SK-N-SH (cell line): ENCODE measurements around the gene PARD3. TPM values are rescaled to one million over a fixed set of nuclear protein-coding genes. Genes with fewer than 3 reads are reported as not detected.

ENCODE experiments used
- CTCF ChIA-PET: fragments of 300-600, 350-600 bp; formaldehyde crosslinking; extraction: SDS; loops from one replicate; lab custom pipeline; 2021; lab: Yijun Ruan, JAX
- POLR2A ChIA-PET: fragments of 350-600 bp; sonication (Branson Sonifier 250); formaldehyde crosslinking; extraction: SDS; loops from one replicate; lab custom pipeline; 2020; ENCODE audit warnings: antibody characterized with exemption, inconsistent platforms; lab: Yijun Ruan, JAX
- DNase-seq: peaks from one replicate; pipeline ENCODE4 v3.0.0; 2012
- H2AFZ ChIP-seq: fragments of 200-600 bp; sonication (generic); 2 replicates; pipeline ENCODE4 v1.8.1; 2016; ENCODE audit warnings: antibody characterized with exemption, mild to moderate bottlenecking, low read depth
- H3F3A ChIP-seq: fragments of 200-600 bp; sonication (generic); replicated peaks from 2 replicates; pipeline ENCODE3; 2016; ENCODE audit warnings: antibody characterized with exemption, mild to moderate bottlenecking; ENCODE audit not compliant: insufficient read depth
- H3K27ac ChIP-seq, 2 experiments: fragments of 200-500 bp in 1 of 2; fragments of 200-600 bp in 1 of 2; sonication (Bioruptor generic) in 1 of 2; sonication (generic), shearing (Covaris generic) in 1 of 2; 2 replicates each; pipeline versions ENCODE4 v1.5.1 to v1.6.1; 2014 to 2016; ENCODE audit warnings: low read depth in 2 of 2, inconsistent platforms in 1 of 2, low read length in 1 of 2, mild to moderate bottlenecking in 1 of 2, mixed read lengths in 1 of 2
- H3K27me3 ChIP-seq: fragments of 200-600 bp; sonication (generic), shearing (Covaris generic); 2 replicates; pipeline ENCODE4 v1.6.1; 2016; ENCODE audit warnings: mixed run types; ENCODE audit not compliant: insufficient read depth
- H3K36me3 ChIP-seq, 2 experiments: fragments of 200-500 bp in 1 of 2; fragments of 200-600 bp in 1 of 2; sonication (Bioruptor generic) in 1 of 2; sonication (generic) in 1 of 2; replicated peaks in 1 of 2; 2 replicates each; pipeline versions ENCODE3 to v1.5.1; 2014 to 2016; ENCODE audit warnings: low read length in 1 of 2, mild to moderate bottlenecking in 1 of 2; ENCODE audit not compliant: insufficient read depth in 2 of 2, control insufficient read depth in 1 of 2
- H3K4me1 ChIP-seq, 2 experiments: fragments of 200-500 bp in 1 of 2; fragments of 200-600 bp in 1 of 2; sonication (Bioruptor generic) in 1 of 2; sonication (generic), shearing (Covaris generic) in 1 of 2; 2 replicates each; pipeline versions ENCODE4 v1.5.1 to v1.6.1; 2014 to 2016; ENCODE audit warnings: low read depth in 1 of 2, low read length in 1 of 2, mixed run types in 1 of 2; ENCODE audit not compliant: insufficient read depth in 2 of 2, control insufficient read depth in 1 of 2
- H3K4me2 ChIP-seq: fragments of 200-600 bp; sonication (generic), shearing (Covaris generic); 2 replicates; pipeline ENCODE4 v1.6.1; 2017; ENCODE audit warnings: mixed run types
- H3K4me3 ChIP-seq, 2 experiments: fragments of 200-500 bp in 1 of 2; fragments of 200-600 bp in 1 of 2; sonication (Bioruptor generic) in 1 of 2; sonication (generic), shearing (Covaris generic) in 1 of 2; 2 replicates each; pipeline versions ENCODE4 v1.5.1 to v1.8.1; 2014 to 2016; ENCODE audit warnings: low read depth in 2 of 2, inconsistent platforms in 1 of 2, low read length in 1 of 2, mild to moderate bottlenecking in 1 of 2, mixed read lengths in 1 of 2, moderate library complexity in 1 of 2
- H3K79me2 ChIP-seq: fragments of 200-600 bp; sonication (generic); 2 replicates; pipeline ENCODE4 v1.8.1; 2017; ENCODE audit warnings: mild to moderate bottlenecking; ENCODE audit not compliant: insufficient read depth
- H3K9ac ChIP-seq: fragments of 200-600 bp; sonication (generic); 2 replicates; pipeline ENCODE4 v1.6.1; 2017; ENCODE audit warnings: mixed run types
- H3K9me2 ChIP-seq: fragments of 200-600 bp; sonication (generic); 2 replicates; pipeline ENCODE4 v1.6.1; 2017; ENCODE audit warnings: mixed run types
- H3K9me3 ChIP-seq: fragments of 200-600 bp; sonication (generic); 2 replicates; pipeline ENCODE4 v1.6.1; 2017; ENCODE audit warnings: mixed run types, mild to moderate bottlenecking, moderate library complexity
- H4K20me1 ChIP-seq: fragments of 200-600 bp; sonication (generic); 2 replicates; pipeline ENCODE4 v1.6.1; 2017; ENCODE audit warnings: mild to moderate bottlenecking, mixed run types; ENCODE audit not compliant: insufficient read depth
- CHD2 ChIP-seq: fragments of 150-350 bp; IDR thresholded peaks from 2 replicates; pipeline ENCODE4 v1.6.1; 2018; ENCODE audit warnings: low read length; ENCODE audit not compliant: partially characterized antibody
- CTCF ChIP-seq: fragments of 200-600 bp; sonication (generic); IDR thresholded peaks from 2 replicates; pipeline ENCODE4 v1.6.1; 2017; ENCODE audit warnings: antibody characterized with exemption, mild to moderate bottlenecking, moderate library complexity
- ELF1 ChIP-seq: IDR thresholded peaks from 2 replicates; pipeline ENCODE4 v1.4.0; 2012
- GABPA ChIP-seq: IDR thresholded peaks from 2 replicates; pipeline ENCODE4 v1.4.0; 2012; ENCODE audit warnings: low read depth, mild to moderate bottlenecking
- GATA2 ChIP-seq: sonication (generic); formaldehyde crosslinking; IDR thresholded peaks from 2 replicates; pipeline ENCODE4 v1.5.0; 2020; ENCODE audit warnings: mild to moderate bottlenecking, missing genetic modification reagents
- JUND ChIP-seq: IDR thresholded peaks from 2 replicates; pipeline ENCODE4 v1.4.0; 2012
- MAX ChIP-seq: IDR thresholded peaks from 2 replicates; pipeline ENCODE4 v1.4.0; 2012; ENCODE audit warnings: low read depth
- MXI1 ChIP-seq: IDR thresholded peaks from 2 replicates; pipeline ENCODE4 v1.6.1; 2012; ENCODE audit warnings: mild to moderate bottlenecking, low read depth, low read length, improper control_type of control experiment
- NFIC ChIP-seq: IDR thresholded peaks from 2 replicates; pipeline ENCODE4 v1.4.0; 2012; ENCODE audit warnings: borderline replicate concordance
- PBX3 ChIP-seq: IDR thresholded peaks from 2 replicates; pipeline ENCODE4; 2012
- POLR2AphosphoS5 ChIP-seq: IDR thresholded peaks from 2 replicates; pipeline ENCODE4 v1.6.1; 2012; ENCODE audit warnings: low read depth, low read length
- RCOR1 ChIP-seq: fragments of 150-350 bp; IDR thresholded peaks from 2 replicates; pipeline ENCODE4 v1.6.1; 2017; ENCODE audit warnings: antibody characterized with exemption, low read length
- SIN3A ChIP-seq: IDR thresholded peaks from 2 replicates; pipeline ENCODE4 v1.6.1; 2012; ENCODE audit warnings: low read depth, mild to moderate bottlenecking, low read length, moderate library complexity, borderline replicate concordance
- TCF12 ChIP-seq: IDR thresholded peaks from 2 replicates; pipeline ENCODE4 v1.4.0; 2012
- TEAD4 ChIP-seq: IDR thresholded peaks from 2 replicates; pipeline ENCODE4 v1.4.0; 2012; ENCODE audit warnings: mild to moderate bottlenecking, borderline replicate concordance; ENCODE audit not compliant: insufficient read depth
- USF1 ChIP-seq: IDR thresholded peaks from 2 replicates; pipeline ENCODE4 v1.4.0; 2012; ENCODE audit warnings: low read depth, borderline replicate concordance
- USF2 ChIP-seq: fragments of 150-350 bp; IDR thresholded peaks from 2 replicates; pipeline ENCODE4 v1.6.1; 2017; ENCODE audit warnings: antibody characterized with exemption, low read length, low read depth, borderline replicate concordance
- YY1 ChIP-seq: IDR thresholded peaks from 2 replicates; pipeline ENCODE4 v1.4.0; 2012; ENCODE audit warnings: low read depth, mild to moderate bottlenecking
- ZBTB33 ChIP-seq: IDR thresholded peaks from 2 replicates; pipeline ENCODE4 v1.4.0; 2012; ENCODE audit warnings: low read depth, borderline replicate concordance
- WGBS: methylation state at CpG from one replicate; pipeline ENCODE4 v1.1.6; 2017; ENCODE audit warnings: low lambda C conversion rate; 5-methylcytosine and 5-hydroxymethylcytosine counted together
- polyA plus RNA-seq, 3 experiments: library from polyadenylated mRNA; depleted of rRNA; stranded (reverse); fragments of >200 nt; gene quantifications; 2 replicates each; pipeline ENCODE4 v1.2.3, GENCODE V29; 2012

Gene PARD3
- polyA plus RNA-seq, 1 of the 3 experiments (the other 2 are of a cell fraction) = 29.4 TPM

- no peak overlapping the region for H3K4me3 ChIP-seq
- POLR2A ChIA-PET = no interaction called here
- H4K20me1 ChIP-seq = no peaks in the 10 kb centered on the region
- H3K9ac ChIP-seq = no peak overlapping the region
- no peaks in the 10 kb centered on the region for H3K36me3 ChIP-seq
- TF ChIP-seq TEAD4 = no peak
- TF ChIP-seq JUND = no peak
- no peak for TF ChIP-seq NFIC
- no peak for TF ChIP-seq YY1
- no peak for TF ChIP-seq ZBTB33
- TF ChIP-seq CHD2 = no peak
- TF ChIP-seq CTCF = no peak
- TF ChIP-seq SIN3A = no peak
- TF ChIP-seq RCOR1 = no peak
- no peak for TF ChIP-seq TCF12
- no peak for TF ChIP-seq MAX
- TF ChIP-seq USF1 = no peak
- TF ChIP-seq ELF1 = no peak
- no peak for TF ChIP-seq GABPA
- H3K9me3 ChIP-seq = no peaks in the 10 kb centered on the region
- DNase-seq = no peak
- no peaks in the 10 kb centered on the region for H3K79me2 ChIP-seq
- H3K4me1 ChIP-seq = no peaks in the 10 kb centered on the region; a peak in 1 of 4 replicates
- no peaks in the 10 kb centered on the region for H3K27me3 ChIP-seq
- H3F3A ChIP-seq = no peaks in the 10 kb centered on the region
- H3K4me2 ChIP-seq = no peak overlapping the region
- no peak overlapping the region for H3K27ac ChIP-seq
- no peak overlapping the region for H2AFZ ChIP-seq
- H3K9me2 ChIP-seq = no peaks in the 10 kb centered on the region
- CTCF ChIA-PET = no interaction called here
These were observed 44.1 kb upstream of the PARD3 start for GRCh38 chr10:34859170-34859569.

- Histone ChIP-seq H3F3A (no peaks in the 10 kb centered on the region), H4K20me1 (no peaks in the 10 kb centered on the region), H3K9me3 (no peaks in the 10 kb centered on the region), H2AFZ (no peak overlapping the region), H3K9ac (no peak overlapping the region), H3K36me3 (no peaks in the 10 kb centered on the region), H3K27ac (no peak overlapping the region), H3K4me1 (no peaks in the 10 kb centered on the region; a peak in 1 of 4 replicates), H3K9me2 (no peaks in the 10 kb centered on the region), H3K79me2 (no peaks in the 10 kb centered on the region), H3K27me3 (no peaks in the 10 kb centered on the region), H3K4me3 (no peak overlapping the region), H3K4me2 (no peak overlapping the region)
- WGBS = 82% methylated on average over 5 of the region's 8 CpGs
- ChIA-PET POLR2A (no interaction called here), CTCF (no interaction called here)
- DNase-seq = no peak
- no peak for TF ChIP-seq YY1
- TF ChIP-seq MXI1 = no peak
- no peak for TF ChIP-seq PBX3
- no peak for TF ChIP-seq POLR2AphosphoS5
- TF ChIP-seq ZBTB33 = no peak
- TF ChIP-seq MAX = no peak
- no peak for TF ChIP-seq GATA2 (CRISPR knock-in tag)
- no peak for TF ChIP-seq USF2
- TF ChIP-seq TCF12 = no peak
These were observed 42.9 kb upstream of the PARD3 start for GRCh38 chr10:34858003-34858402.
